AG08396 (cell line): ENCODE results near the gene ENTPD5.
A peak's percentile ranks its signal among the peaks of the same experiment; 100 is the strongest.

Experiments used
- DNase-seq: peaks from one replicate; pipeline ENCODE4 v3.0.0; 2012; ENCODE audit warnings: low spot score, mixed read lengths

The ENTPD5 gene, protein sequence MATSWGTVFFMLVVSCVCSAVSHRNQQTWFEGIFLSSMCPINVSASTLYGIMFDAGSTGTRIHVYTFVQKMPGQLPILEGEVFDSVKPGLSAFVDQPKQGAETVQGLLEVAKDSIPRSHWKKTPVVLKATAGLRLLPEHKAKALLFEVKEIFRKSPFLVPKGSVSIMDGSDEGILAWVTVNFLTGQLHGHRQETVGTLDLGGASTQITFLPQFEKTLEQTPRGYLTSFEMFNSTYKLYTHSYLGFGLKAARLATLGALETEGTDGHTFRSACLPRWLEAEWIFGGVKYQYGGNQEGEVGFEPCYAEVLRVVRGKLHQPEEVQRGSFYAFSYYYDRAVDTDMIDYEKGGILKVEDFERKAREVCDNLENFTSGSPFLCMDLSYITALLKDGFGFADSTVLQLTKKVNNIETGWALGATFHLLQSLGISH

DNA sequence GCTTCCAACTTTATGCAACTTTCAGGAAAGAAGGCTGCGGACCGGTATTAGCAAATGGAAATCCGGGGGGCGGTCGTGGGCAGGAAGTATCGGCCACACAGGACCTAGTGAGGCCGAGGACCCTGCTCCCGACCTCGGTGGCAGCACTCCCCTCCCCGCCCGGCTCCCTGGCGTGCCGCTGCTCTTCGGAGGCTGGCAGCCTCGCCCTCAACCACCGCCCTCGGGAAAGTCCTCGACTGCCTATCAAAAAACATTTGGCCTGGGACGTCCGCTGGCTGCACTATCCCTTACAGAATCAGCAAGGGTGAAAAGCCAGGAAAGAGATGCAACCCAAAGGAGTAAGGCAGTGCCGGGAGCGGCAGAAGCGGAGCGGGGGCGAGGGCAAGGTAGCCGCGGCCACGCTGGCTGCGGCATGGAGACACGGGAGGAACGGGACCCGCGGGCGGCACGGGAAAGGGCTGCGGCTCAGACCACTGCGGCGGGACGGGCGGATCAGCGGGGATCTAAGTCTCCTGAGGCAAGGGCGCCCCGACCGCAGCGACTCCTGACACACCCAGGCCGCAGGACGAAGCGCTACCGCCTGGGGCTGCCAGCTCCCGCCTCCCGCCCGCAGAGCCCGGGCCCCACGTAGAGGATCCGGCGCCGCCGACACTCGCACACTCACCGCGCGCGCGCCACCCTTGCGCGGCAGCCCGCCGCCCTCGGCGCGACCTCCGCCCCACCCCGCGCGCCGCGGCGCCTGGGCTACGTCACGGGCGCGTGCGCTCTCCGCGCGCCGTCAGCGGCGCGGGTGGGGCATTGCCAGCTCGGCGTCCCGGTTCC lies at the start of gene ENTPD5, which contains the start of gene BBOF1:
Gene ENTPD5, minus strand, starts transcription at position 703 of the 822 bp plus-strand sequence. CDS start 31,186 bp downstream, outside the sequence.
Gene BBOF1, plus strand, starts transcription at position 764 of the 822 bp plus-strand sequence. CDS start 130 bp downstream, outside the sequence.
- DNase-seq: peak; percentile 98

DNA sequence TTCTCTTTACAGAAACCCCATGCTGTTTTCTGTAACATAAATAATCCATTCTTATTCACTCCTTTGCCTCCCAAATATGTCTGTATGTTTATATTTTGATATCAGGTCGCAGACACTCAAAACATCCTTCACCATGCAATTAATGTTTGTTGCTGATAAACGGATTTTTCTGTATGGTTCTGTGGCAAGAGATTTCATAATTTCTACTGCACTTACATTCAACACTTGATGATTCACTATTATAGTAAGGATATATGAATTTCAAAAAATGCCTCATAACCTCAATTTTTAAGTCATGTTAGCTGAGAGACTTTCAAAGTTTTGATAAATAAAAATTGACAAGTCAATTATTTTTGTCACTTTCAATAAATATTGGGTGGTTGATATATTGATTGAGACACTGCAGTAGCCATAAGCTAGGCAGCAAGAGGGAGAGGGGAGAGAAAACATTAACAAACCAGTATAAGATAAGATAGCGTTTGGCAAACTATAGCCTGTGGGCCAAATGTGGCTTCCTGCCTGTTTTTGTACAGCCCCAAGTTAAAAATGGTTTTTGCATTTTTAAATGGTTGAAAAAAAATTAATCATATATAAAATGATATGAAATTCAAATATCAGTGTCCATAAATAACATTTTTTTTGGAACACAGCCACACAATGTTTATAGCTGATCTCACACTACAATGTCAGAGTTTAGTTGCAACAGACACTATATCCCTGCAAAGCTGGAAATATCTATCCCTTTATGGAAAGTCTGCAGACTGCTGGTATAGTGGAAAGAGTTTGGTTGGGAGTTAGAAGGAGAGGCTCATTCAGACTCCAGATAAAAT lies 46.9 kb upstream of the ENTPD5 start:
- no peak for DNase-seq

DNA sequence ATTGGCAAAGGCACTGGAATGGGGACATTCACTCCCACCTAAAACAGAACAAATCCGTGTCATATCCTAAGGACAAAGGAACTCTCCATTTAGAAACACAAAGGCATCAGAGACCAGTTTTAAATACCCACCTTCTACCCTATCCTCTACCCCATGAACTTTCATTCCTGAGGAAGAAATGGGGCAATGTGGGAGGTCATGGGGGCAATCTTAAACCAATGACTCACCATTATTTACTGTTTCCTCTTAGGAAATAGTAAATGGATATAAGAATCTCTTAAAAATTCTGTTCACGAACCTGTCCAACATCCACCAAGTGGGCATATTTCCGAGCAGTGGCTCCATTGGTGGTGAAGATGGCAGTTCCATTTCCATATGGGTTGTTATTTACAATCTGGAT lies 45.8 kb upstream of the ENTPD5 start:
- DNase-seq: no peak

DNA sequence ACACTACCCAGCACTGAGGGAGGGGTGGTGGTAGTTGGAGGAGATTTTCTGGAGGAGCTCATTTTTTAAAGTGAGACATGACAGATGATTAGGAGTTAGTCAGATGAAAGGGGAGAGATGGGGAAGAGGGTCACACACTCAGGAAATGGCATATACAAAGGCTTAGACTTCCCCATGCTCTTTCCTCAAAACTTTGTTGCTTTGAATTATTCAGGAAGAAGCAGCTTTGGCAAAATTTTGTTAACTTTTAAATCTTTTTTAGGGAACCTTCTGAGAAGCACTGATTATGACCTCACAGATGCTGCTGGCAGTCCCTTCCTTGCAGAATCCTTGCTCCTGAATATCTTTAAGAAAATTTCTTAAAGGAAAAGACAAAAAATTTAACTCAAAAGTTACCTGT lies 45.3 kb upstream of the ENTPD5 start:
- DNase-seq: no peak

DNA sequence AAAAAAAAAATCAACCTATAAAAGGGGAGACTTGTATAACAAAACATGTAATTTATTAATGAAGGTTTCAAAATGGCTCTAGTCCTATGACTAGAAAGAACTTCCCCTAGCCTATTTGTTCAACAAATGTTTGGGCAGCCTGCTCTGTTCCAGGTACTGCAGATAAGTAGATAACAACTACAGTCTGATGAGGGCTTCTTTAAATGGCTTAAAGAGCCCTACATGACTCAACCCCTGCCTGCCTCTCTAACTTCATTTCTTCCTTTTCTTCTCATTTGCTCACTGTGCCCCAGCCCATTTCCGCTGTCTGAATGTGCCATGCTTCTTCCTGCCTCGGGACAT lies 43.7 kb upstream of the ENTPD5 start:
- DNase-seq: no peak

DNA sequence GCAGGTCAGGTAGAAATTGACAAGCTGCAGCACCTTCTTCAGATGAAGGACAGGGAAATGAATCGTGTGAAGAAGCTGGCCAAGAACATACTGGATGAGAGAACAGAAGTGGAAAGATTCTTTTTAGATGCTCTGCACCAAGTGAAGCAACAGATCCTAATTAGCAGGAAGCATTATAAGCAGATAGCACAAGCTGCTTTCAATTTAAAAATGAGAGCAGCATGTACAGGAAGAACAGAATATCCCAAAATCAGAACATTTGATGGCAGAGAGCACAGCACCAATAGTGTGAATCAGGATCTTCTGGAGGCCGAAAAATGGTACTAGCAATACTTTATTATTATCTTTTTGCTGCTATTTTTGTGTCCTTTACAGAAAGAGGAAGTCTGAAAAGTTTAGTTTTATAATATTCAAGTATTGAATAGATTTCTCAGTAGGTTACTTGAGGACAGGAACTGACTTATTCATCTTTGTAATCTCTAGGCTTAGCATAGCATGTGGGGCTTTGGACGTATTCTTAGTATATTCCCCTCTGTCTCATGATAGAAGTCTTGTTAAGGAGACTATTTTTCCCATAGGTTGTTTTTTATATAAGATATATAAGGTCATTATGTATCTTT lies 30.9 kb upstream of the ENTPD5 start:
- no peak for DNase-seq

DNA sequence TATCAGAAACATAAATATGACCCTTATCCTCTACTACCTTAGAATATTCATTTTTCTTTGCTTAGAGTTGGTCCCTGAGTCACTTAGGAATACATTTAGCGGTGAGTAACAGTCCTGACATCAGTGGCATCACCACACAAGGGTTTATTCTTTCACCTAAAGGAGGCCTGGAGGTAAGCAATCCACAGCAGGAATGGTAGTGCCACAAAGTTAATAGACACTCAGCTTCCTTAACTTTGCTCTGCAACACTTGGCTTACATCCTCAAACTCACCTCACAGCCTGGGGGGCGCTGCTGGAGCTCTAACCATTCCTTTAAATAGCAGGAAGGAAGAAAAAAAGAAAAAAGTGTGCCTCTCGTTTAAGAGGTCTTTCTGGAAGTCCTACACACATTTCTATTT lies 29.2 kb upstream of the ENTPD5 start:
- DNase-seq: no peak

DNA sequence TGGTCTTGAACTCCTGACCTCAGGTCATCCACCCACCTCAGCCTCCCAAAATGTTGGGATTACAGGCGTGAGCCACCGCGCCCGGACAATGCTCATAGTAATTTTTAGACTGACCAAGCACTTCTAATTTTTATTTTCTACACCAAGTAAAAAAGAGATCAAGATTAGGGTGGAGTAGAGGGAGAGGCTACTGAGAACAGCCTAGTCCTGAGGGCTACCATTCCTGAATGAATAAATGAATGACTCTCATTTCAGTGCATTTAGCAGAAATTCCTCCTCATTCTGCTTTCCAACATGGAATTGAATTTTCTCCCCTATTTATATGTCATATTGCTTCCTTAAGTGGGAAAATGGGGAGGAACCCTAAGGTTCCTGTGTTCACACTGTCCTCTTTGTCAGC lies 26.4 kb upstream of the ENTPD5 start:
- DNase-seq: no peak

DNA sequence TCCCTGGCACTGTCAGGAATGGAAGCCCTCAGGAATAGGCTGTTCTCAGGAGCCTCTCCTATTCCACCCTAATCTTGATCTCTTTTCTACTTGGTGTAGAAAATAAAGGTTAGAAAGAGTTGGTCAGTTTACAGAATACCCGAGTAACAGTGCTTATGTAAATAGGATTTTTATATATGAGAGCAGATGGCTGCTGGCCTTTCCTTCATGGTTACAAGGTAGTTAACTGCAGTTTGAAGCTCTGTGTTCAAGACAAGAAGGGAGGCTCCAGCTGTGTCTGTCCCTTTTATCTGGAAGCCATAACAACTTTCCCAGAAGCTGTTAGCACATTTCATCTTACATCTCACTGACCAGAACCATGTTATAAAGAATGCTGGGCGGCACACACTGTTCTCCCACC lies 23.2 kb upstream of the ENTPD5 start:
- DNase-seq: no peak

DNA sequence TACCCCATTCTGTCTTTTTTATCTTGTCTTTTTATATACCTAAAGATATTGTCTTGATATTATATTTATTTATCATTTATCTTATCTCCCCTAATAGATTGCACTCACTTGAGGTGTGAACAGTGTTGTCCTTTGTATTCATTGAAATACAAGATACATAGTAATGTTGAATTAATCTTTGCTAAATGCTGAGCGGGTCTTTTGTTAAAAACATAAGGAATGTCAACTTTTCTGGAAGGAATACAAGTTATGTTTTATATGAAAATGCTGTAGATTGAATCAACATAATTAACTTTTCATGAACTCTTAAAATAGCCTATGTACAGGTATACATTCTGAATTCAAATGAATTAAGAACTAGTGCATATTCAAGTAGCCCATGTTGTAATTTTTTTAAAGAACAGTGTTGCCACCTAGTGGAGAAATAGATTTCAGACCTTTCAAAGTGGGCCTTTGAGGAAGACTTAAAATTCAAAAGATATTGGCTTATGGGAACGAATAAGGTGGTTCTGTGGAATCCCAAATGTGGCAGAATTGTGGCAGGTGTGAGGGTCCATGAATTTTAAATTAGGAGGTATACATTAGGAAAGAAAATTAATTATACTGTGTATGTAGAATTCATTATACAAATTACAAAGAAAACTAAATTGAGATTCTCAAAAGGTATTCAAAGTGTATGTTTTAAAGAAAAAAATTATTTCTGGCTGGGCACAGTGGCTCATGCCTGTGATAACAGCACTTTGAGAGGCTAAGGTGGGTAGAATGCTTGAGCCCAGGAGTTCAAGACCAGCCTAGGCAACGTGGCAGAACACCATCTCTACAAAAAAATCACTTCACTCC lies 19.2 kb upstream of the ENTPD5 start:
- peak; percentile 32 for DNase-seq

DNA sequence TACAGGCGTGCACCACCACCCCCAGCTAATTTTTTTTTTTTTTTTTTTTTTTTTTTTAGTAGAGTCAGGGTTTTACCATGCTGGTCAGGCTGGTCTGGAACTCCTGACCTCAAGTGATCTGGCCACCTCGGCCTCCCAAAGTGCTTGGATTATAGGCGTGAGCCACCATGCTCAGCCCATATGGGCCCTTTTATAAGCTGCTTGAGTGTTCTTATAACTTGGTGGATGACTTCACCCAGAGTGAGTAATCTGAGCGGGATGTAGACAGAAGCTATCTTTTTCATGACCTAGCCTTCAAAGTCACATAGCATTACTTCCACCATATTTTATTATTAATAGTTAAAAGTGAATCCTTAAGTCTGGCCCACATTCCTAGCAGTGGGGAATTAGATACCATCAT lies 16.5 kb upstream of the ENTPD5 start:
- DNase-seq: peak; percentile 27

DNA sequence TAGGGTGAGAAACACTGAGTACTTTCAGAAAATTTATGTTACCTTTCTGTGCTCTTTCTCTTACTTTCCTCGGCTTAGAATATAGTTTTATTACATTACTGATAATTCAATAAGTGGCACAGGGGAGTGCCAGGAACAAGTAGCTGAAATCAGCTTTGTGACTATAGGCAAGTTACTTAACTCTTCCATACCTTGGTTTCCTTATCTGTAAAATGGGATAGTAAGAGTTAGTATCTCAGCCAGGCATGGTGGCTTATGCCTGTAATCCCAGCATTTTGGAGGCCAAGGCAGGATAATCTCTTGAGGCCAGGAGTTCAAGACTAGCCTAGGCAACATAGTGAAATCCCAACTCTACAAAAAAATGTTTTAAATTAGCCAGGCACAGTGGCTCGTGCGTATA lies 15.5 kb upstream of the ENTPD5 start:
- no peak for DNase-seq

DNA sequence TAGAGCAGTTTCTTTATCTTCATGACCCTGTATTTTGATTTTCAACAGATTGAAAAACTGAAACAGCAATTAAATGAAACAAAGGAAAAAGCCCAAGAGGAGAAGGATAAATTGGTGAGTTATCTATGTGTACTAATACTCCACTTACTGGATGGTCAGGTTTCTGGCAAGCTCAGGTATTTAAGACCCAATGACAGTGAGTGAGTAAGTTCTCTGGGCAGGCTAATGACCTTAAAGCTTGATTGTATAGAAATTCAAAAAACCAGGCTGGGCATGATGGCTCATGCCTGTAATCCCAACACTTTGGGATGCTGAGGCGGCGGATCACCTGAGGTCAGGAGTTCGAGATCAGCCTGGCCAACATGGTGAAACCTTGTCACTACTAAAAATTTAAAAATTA lies 10.0 kb upstream of the ENTPD5 start:
- DNase-seq: no peak

DNA sequence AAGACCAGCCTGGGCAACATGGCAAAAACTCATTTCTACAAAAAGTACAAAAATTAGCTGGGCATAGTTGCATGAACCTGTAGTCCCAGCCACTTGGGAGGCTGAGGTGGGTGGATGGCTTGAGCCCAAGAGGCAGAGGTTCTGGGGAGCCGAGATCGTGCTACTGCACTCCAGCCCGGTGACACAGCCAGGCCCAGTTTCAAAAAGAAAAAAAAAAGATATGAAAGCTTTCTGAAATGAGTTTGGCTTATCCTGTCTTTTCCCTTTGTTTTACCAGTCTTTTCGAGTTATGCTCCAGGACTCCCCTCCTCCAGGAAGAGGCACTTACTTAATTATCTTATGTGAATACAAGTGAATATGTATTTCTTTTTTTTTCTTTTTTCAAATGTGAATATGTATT lies 3.3 kb upstream of the ENTPD5 start:
- DNase-seq: no peak

DNA sequence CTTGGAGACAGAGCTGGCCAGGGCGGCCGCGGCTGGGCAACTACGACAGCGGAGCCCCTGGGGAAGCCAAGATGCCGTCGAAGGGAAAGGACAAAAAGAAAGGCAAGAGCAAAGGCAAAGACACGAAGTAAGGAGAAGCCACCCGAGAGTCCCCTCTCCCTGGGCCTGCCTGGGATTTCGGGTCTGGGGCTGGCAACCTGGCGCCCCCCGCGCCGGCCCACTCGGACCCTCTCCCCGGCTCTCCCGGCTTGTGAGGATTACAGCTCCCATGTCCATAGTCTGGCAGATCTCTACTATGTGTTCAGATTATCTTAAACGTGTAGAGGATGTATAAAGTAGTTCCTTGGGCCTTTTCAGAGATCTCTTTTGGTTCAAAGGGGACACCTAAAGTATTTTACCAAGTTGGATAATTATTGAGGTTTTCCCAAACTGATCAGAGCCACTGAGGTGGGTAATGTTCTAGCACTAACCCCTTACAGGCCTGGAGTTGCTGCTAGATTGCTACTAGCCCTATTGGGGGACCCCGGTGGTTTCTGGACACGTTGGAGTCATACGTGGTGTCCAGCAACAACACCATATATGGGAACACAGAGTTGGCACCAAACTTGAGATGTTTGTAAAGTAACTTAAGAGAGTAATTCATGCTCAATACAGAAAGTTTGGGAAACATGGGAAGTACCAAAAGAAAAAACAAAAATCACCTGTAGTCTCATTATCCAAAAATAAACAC lies 485 bp upstream of the ENTPD5 start:
- peak; percentile 25 for DNase-seq

DNA sequence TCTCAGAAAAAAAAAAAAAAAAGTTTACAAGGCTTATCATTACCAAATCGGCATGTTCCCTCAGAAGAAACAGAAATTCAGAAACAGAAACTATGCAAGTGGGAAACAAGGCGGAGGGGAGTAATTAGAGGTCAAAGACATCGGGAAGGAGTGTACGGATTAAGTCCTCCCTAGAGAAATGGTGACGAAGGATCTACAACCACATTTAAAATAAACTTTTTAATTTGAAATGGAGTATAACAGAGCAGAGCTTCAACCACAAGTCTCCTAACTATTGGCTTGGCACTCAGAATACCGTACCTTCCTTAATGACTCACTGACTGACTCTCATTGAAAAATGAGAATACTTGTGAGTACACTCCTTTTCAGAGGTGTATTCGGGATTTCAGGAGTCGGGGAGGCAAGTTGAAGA lies 908 bp downstream of the ENTPD5 start:
- peak; percentile 61 for DNase-seq

DNA sequence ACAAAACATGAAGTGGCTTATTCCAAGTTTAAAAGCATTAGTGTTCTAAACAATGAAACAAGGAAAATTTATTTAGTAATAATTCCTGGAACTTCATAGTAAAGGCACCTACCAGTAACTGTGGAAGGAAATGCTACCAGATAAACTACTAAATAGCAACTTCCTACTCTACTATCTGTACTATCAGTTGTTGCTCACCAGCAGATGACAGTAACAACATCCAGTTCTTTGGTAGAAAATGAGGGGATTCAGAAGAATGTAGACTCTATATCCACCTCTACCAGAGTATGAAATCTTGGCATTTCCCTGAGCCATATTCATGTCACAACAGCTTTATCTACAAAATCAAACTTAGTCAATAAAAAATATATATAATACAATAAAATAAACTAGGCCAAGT lies 3.1 kb downstream of the ENTPD5 start:
- no peak for DNase-seq

DNA sequence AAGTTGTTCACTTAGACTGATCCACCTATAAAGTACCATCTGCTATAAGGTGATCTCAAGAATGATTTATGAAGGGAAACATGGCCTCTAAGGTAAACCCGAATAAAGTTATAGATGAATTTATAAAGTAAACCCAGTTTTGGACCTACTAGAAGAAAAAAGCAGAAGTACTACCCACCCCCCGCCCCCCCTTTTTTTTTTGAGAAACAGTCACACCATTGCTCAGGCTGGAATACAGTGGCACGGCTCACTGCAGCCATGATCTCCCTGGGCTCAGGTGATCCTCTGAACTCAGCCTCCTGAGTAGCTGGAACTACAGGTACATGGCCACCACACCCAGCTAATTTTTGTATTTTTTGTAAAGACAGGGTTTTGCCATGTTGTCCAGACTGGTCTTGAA lies 3.9 kb downstream of the ENTPD5 start:
- DNase-seq: no peak

DNA sequence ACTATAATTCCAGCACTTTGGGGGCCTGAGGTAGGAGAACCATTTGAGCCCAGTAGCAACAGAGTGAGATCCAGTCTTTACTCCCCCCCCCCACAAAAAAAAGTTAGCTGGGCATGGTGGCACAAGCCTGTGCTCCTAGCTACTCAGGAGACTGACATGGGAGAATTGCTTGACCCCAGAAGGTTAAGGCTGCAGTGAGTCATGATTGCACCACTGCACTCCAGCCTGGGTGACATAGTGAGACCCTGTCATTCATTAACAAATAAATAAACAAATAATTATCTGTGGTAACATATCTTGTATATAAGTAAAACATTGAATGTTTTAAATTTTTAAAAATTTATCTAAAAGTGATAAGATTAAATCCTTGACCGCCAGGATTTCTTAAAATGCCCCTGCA lies 4.8 kb downstream of the ENTPD5 start:
- no peak for DNase-seq

DNA sequence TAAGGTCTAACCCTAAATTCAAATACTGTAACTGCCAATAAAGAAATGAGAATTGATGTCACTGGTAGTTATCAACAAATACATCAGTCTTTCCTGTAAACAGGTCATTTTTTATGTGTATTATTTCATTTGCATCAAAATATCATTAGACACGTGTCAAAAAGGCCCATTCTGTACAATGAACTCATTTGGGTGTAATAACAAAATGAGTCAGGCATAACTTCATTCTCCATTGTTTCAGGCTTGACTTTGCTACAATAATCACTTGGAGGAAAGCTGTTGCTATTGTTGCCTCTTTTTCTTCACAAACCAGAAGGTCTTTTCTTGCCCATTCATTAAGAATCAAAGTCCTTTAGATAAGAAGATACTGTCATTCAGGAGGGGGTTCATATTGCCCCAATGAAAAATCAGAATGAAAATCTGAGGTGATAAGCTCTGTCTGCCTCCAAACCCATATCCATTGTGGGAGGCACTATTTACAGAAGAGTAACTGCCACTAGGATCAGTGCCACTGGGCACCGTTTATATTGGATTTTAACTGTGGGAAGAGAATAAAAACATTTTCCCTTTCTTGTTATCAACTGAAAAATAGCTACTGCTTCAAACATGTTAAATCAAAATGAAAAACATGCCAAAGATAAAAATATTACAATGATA lies 10.1 kb downstream of the ENTPD5 start:
- DNase-seq: no peak
